ENCODE data around the gene PLCXD3. TPM values are rescaled to one million over a fixed set of nuclear protein-coding genes. Genes with fewer than 3 reads are reported as not detected.

The PLCXD3 gene
- total RNA-seq, 1 donor from 2014 or later: not detected

- no peak for DNase-seq
- Mint-ChIP-seq H3K27me3 (peaks cover 17% of the 10 kb centered on the region), H3K4me3 (no peak overlapping the region), H3K9me3 (no peaks in the 10 kb centered on the region), H3K27ac (no peak overlapping the region), H3K36me3 (ENCODE audit: low read depth) (no peaks in the 10 kb centered on the region), H3K4me1 (no peaks in the 10 kb centered on the region)
- POLR2A ChIA-PET: no interaction called here
- no peak for TF ChIP-seq CTCF (IDR thresholded peaks at IDR 0.05)
- no peak for ATAC-seq (ENCODE audit: low read depth)
- CTCF ChIA-PET: no interaction called here
- intact Hi-C loops (cut with micrococcal nuclease): no loop called here
These were observed 814 bp downstream of the PLCXD3 start for GRCh38 chr5:41509399-41510175.

GRCh38 chr5:41508696-41509398 is 1.6 kb downstream of the PLCXD3 start:
- H3K27ac Mint-ChIP-seq: no peak overlapping the region
- no peaks in the 10 kb centered on the region for H3K36me3 Mint-ChIP-seq (ENCODE audit: low read depth)
- no peaks in the 10 kb centered on the region for H3K4me1 Mint-ChIP-seq
- TF ChIP-seq CTCF (IDR thresholded peaks at IDR 0.05): no peak
- no peak overlapping the region for H3K4me3 Mint-ChIP-seq
- H3K27me3 Mint-ChIP-seq: peaks cover 17% of the 10 kb centered on the region
- no peaks in the 10 kb centered on the region for H3K9me3 Mint-ChIP-seq
- CTCF ChIA-PET: no interaction called here
- POLR2A ChIA-PET: no interaction called here
- no peak for DNase-seq
- intact Hi-C loops (cut with micrococcal nuclease): no loop called here
- no peak for ATAC-seq (ENCODE audit: low read depth)

GRCh38 chr5:41508186-41508585 is 2.2 kb downstream of the PLCXD3 start:
- intact Hi-C loops (cut with micrococcal nuclease): no loop called here
- H3K27ac Mint-ChIP-seq: no peak overlapping the region
- peaks cover 17% of the 10 kb centered on the region for H3K27me3 Mint-ChIP-seq
- no peaks in the 10 kb centered on the region for H3K4me1 Mint-ChIP-seq
- no peaks in the 10 kb centered on the region for H3K9me3 Mint-ChIP-seq
- DNase-seq (no peak), ATAC-seq (ENCODE audit: low read depth) (no peak)
- ChIA-PET CTCF (no interaction called here), POLR2A (no interaction called here)
- H3K4me3 Mint-ChIP-seq: no peak overlapping the region
- no peaks in the 10 kb centered on the region for H3K36me3 Mint-ChIP-seq (ENCODE audit: low read depth)
- no peak for TF ChIP-seq CTCF (IDR thresholded peaks at IDR 0.05)

GRCh38 chr5:41507501-41507900 is 2.9 kb downstream of the PLCXD3 start:
- H3K36me3 Mint-ChIP-seq (ENCODE audit: low read depth): no peaks in the 10 kb centered on the region
- H3K27me3 Mint-ChIP-seq: peaks cover 17% of the 10 kb centered on the region

More at GRCh38 chr5:41507501-41507900, 2.9 kb downstream of the PLCXD3 start:
- intact Hi-C loops (cut with micrococcal nuclease): no loop called here
- Mint-ChIP-seq H3K27ac (no peak overlapping the region), H3K4me1 (no peaks in the 10 kb centered on the region), H3K4me3 (no peak overlapping the region), H3K9me3 (no peaks in the 10 kb centered on the region)
- POLR2A ChIA-PET: no interaction called here
- TF ChIP-seq CTCF (IDR thresholded peaks at IDR 0.05): no peak
- ATAC-seq (ENCODE audit: low read depth): no peak
- CTCF ChIA-PET: no interaction called here
- no peak for DNase-seq

All from activated B cell treated with CpG ODN at 0.5 μM for 24 hours (primary cell).